DND-41 (cell line): ENCODE measurements around the gene WSB2.

ENCODE experiments used
- ATAC-seq: fragments of 200-7000 bp; cut with Tn5 transposase; 3 replicates; pipeline ENCODE4 v1.9.1; 2021; ENCODE audit warnings: low read depth; ENCODE audit not compliant: insufficient read depth
- DNase-seq: peaks from one replicate; pipeline ENCODE4 v3.0.0-alpha.2; 2020
- H2AFZ ChIP-seq: 2 replicates; pipeline ENCODE4 v1.6.0; 2012; ENCODE audit warnings: low read depth, low read length
- H3K27ac ChIP-seq: 2 replicates; pipeline ENCODE4 v1.5.1; 2012; ENCODE audit warnings: low read length, inconsistent platforms
- H3K27me3 ChIP-seq: fragments of 200-600 bp; sonication (generic); 2 replicates; pipeline ENCODE4 v1.6.0; 2012; ENCODE audit warnings: low read length, mild to moderate bottlenecking, inconsistent platforms; ENCODE audit not compliant: insufficient read depth, poor library complexity
- H3K36me3 ChIP-seq: 2 replicates; pipeline ENCODE4 v1.5.1; 2012; ENCODE audit warnings: low read length, inconsistent platforms; ENCODE audit not compliant: insufficient read depth
- H3K4me1 ChIP-seq: 2 replicates; pipeline ENCODE4 v1.5.1; 2012; ENCODE audit warnings: mild to moderate bottlenecking, low read length; ENCODE audit not compliant: insufficient read depth
- H3K4me2 ChIP-seq: 2 replicates; pipeline ENCODE4 v1.6.0; 2012; ENCODE audit warnings: mild to moderate bottlenecking, moderate library complexity, low read length, inconsistent platforms; ENCODE audit not compliant: insufficient read depth
- H3K4me3 ChIP-seq, 2 experiments: fragments of 200-600 bp in 1 of 2; shearing (Covaris generic) in 1 of 2; 2 replicates each; pipeline ENCODE4 v1.5.1; 2012 to 2016; ENCODE audit warnings: inconsistent platforms in 2 of 2, low read length in 2 of 2, mild to moderate bottlenecking in 2 of 2, low read depth in 1 of 2, moderate library complexity in 1 of 2
- H3K79me2 ChIP-seq: 2 replicates; pipeline ENCODE4 v1.6.0; 2012; ENCODE audit warnings: low read length, inconsistent platforms; ENCODE audit not compliant: insufficient read depth
- H3K9ac ChIP-seq: 2 replicates; pipeline ENCODE4 v1.6.0; 2012; ENCODE audit warnings: low read depth, mild to moderate bottlenecking, inconsistent platforms, low read length, moderate library complexity
- H3K9me3 ChIP-seq: 2 replicates; pipeline ENCODE4 v1.5.1; 2012; ENCODE audit warnings: low read length, moderate library complexity, mild to moderate bottlenecking, inconsistent platforms; ENCODE audit not compliant: insufficient read depth, severe bottlenecking
- H4K20me1 ChIP-seq: 2 replicates; pipeline ENCODE4 v1.6.0; 2012; ENCODE audit warnings: low read length; ENCODE audit not compliant: insufficient read depth
- CTCF ChIP-seq: IDR thresholded peaks from 2 replicates; pipeline ENCODE4 v1.5.1; 2012; ENCODE audit warnings: borderline replicate concordance, low read length, moderate library complexity, mild to moderate bottlenecking; ENCODE audit not compliant: poor library complexity, severe bottlenecking; ENCODE audit errors: extremely low read depth
- EZH2 ChIP-seq: IDR thresholded peaks from 3 replicates; pipeline ENCODE4 v1.6.1; 2012; ENCODE audit warnings: borderline replicate concordance, low read depth, mild to moderate bottlenecking, moderate library complexity, low read length, inconsistent platforms; ENCODE audit not compliant: severe bottlenecking

Gene WSB2

GRCh38 chr12:117985182-117985581, 75.8 kb downstream of the WSB2 start:
- TF ChIP-seq EZH2 (no peak), CTCF (no peak)
- H3K4me2 ChIP-seq, result no peak overlapping the region

More at GRCh38 chr12:117985182-117985581, 75.8 kb downstream of the WSB2 start:
- no peak overlapping the region for H3K9ac ChIP-seq
- DNase-seq (no peak), ATAC-seq (no peak)
- no peaks in the 10 kb centered on the region for H3K36me3 ChIP-seq
- no peak overlapping the region for H3K4me3 ChIP-seq
- H3K27ac ChIP-seq, result no peak overlapping the region
- no peak overlapping the region for H2AFZ ChIP-seq
- H4K20me1 ChIP-seq, result no peaks in the 10 kb centered on the region
- H3K27me3 ChIP-seq, result peaks cover 6% of the 10 kb centered on the region
- H3K9me3 ChIP-seq, result no peaks in the 10 kb centered on the region
- no peaks in the 10 kb centered on the region for H3K4me1 ChIP-seq
- no peaks in the 10 kb centered on the region for H3K79me2 ChIP-seq
